ENCODE data around the gene VPS8.

VPS8 gene

DNA sequence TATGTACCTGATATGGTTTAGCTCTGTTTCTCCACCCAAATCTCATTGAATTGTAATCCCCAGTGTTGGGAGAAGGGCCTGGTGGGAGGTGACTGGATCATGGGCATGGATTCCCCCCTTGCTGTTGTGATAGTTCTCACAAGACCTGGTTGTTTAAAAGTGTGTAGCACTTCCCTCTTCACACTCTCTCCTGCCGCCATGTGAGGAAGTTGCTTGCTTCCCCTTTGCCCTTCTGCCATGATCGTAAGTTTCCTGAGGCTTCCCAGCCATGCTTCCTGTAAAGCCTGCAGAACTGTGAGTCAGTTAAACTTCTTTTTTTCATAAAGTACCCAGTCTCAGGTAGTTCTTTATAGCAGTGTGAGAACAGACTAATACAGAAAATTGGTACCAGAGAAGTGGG, 247.8 kb downstream of the VPS8 start:
- DNase-seq (ENCODE audit: low read depth): no peak

- DNase-seq (ENCODE audit: low read depth): no peak
Observed at GRCh38 chr3:185060655-185061054, 248.7 kb downstream of the VPS8 start.

DNA sequence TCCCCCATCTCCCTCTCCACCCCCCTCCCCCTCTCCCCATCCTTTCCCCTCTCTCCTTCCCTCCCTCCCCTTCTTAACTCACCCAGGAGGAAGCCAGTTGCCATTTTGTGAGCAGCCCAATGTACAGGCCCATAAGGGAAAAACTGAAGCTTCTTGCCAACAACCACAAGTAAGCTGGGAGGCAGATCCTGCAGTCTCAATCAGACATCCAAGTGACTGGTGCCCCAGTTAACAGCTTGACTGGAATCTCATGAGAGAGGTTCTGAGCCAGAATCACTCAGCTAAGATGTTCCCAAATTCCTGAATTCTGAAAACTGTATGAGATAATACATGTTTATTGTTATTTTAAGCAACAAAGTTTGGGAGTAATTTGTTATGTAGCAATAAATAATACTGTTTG, 250.2 kb downstream of the VPS8 start:
- no peak for DNase-seq (ENCODE audit: low read depth)

DNA sequence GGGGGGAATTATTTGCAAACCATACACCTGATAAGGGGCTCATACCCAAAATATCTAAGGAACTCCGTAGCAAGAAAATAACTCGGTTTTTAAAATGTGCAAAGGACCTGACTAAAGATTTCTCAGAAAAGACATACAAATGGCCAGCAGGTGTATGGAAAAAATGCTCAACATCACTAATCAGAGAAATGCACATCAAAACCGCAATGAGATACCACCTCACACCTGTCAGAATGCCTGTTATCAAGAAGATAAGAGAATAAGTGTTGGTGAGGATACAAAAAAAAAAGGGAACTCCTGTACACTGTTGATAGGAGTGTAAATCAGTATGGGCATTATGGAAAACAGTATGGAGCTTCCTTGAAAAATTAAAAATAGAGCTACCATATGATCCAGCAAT, 251.5 kb downstream of the VPS8 start:
- no peak for DNase-seq (ENCODE audit: low read depth)

DNA sequence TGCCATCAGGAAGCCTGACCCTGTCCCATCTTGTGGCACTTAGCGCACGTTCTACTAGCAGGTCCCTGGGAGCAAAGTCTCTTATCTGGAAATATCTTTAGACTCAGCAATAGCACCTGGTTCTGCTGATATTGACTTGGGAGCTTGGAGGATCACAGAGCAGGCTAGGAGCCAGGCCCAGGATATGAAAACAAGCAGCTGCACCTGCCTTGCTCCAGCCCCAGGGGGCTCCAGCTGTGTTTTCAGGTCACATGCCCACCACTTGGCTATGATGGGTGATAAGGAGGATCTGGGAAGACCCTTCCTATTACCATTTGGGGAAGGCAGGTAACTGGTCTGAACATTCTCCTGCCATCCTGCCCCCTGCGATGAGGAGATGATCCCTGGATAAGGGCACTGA, 253.1 kb downstream of the VPS8 start:
- no peak for DNase-seq (ENCODE audit: low read depth)

GRCh38 chr3:185066251-185066650, 254.3 kb downstream of the VPS8 start:
- no peak for DNase-seq (ENCODE audit: low read depth)

DNA sequence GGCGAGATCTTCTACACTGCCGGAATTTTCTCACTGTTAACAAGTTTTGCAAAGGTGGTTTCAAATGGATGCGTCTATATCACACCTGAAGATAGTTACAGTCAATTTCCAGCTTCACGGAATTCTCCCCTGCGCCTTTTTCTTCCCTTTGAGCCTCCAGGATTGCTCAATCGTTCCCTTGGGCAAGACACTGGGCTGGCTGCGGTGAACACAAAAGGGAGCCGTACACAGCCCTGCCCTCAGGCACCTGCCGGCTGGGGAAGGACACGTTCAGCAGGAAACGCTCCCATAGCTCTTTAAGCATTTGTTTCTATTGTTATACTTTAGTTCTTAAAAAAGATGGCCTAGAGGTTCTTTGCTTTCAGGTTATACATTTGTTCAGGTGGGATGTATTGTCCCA, 255.2 kb downstream of the VPS8 start:
- DNase-seq (ENCODE audit: low read depth): no peak

GRCh38 chr3:185069037-185070030, 257.4 kb downstream of the VPS8 start:
- no peak for DNase-seq (ENCODE audit: low read depth)

DNA sequence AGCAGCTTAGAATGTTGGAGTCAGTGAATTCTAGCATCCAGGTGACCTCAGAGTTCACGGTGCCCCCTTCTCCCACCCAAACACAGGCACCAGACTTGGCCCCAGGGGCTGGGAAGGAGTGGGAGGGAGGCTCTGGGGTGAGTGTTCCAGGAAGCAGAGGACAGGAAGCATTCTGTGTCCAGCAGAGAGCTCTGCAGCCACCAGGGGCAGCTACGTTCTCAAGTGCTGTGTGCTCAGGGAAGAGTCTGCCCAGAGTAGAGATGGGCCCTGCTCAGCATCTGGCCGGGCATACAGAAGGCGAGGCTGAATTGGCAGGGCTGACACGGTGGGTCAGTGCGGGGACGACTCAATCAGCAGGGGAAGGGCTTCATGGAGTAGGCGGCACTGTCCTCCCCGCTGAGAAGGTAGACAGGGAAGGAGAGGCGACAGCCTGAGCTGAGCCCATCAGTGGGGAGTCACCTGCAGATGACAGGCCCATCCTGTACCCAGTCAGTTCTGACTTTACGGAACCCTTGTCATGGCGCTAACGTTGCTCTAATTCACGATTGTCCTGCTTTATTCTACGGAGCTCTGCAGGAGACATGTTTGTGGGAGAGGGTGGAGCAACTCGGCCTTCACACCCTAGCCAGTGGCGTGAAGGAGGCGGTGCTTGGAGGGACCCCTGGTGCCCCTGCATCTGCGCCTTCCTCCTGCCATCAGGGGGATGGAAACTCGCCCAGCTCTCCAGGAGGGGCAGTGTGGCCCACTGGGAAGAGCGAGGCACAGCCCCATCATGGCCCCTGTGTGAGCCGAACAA, 258.7 kb downstream of the VPS8 start:
- DNase-seq (ENCODE audit: low read depth): no peak

DNA sequence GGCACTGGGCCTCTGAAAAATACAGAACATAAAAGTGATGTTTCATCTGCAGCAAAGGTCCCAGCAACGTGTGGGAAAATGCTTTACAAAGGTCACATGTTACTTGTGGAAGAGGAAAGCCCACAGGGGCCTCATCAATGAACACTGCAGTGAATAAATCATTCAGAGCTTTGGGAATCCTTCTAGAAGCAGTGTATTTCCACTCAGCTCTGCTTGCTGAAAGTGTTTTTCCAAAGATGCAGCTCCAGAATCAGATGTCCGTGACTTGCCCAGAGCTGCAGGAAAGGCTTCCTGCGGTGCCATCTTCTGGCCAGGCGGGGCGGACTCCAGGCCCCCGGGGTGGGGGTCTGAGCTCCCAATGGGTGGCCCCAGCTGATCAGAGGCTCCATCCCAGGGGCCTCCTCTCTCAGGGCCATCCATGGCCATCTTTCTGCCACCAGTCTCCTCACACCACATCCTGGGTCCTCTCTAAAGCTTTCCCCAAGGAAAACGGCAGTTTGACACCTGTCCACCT, 259.4 kb downstream of the VPS8 start:
- no peak for DNase-seq (ENCODE audit: low read depth)

DNA sequence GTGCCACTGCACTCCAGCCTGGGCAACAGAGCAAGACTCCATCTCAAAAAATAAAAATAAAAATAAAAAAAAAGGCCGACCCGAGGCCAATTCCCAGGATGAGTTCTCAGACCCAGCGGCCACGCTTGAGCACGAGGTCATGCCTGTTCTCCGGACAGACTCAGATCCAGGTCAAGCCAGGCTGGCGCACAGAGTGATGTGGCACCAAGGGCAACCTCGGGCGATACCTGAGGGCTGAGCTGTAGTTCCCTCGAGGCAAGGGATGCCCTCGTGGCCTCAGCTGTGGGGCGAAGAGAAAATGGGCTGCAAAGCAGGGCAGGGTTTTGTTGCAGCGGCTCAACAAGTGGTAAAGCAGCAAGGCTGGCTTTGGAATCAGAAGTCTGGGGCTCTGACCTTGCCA, 263.6 kb downstream of the VPS8 start:
- no peak for DNase-seq (ENCODE audit: low read depth)

GRCh38 chr3:185076219-185076618, 264.3 kb downstream of the VPS8 start:
- no peak for DNase-seq (ENCODE audit: low read depth)

GRCh38 chr3:185079625-185080024, 267.7 kb downstream of the VPS8 start:
- no peak for DNase-seq (ENCODE audit: low read depth)

- DNase-seq (ENCODE audit: low read depth): no peak
Observed at GRCh38 chr3:185081521-185081920, 269.6 kb downstream of the VPS8 start.

DNA sequence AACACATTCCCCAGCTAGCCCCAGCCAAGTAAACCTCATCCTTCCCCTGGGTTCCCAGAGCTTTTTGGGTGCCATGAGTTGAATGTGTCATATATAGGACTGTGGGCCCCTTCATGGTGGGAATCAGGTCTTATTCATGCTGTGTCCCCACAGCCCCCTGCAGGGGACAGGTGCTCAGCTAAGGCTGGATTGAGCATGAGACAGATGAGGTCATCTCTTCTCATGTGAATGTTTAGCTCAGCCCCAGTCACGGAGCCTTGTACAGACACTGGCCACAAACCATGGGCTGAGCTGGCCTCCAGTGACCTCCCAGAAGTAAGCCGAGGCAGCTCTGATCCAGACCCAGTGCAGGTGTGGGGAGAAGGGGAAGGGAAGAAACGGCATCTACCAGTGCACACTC, 270.2 kb downstream of the VPS8 start:
- DNase-seq (ENCODE audit: low read depth): no peak

GRCh38 chr3:185082829-185083228, 270.9 kb downstream of the VPS8 start:
- DNase-seq (ENCODE audit: low read depth): no peak

GRCh38 chr3:185084402-185084801, 272.4 kb downstream of the VPS8 start:
- DNase-seq (ENCODE audit: low read depth): no peak

DNA sequence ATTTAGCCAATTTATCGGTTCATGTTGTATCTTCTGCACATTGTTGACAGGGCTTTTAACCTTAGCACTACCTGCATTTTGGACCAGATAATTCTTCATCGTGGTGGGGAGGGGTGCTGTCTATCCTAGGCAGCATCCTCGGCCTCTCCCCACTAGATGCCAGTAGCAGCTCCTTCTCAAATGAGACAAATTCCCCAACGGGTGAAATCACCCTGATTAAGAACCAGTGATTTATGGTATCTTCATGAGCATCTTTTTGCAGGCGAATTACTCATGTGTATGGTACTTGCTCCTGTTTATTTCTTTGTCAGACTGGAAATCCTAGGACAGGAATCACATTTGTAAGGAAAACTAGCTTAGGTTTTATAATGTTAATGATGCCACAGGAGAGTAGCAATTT, 272.9 kb downstream of the VPS8 start:
- no peak for DNase-seq (ENCODE audit: low read depth)

DNA sequence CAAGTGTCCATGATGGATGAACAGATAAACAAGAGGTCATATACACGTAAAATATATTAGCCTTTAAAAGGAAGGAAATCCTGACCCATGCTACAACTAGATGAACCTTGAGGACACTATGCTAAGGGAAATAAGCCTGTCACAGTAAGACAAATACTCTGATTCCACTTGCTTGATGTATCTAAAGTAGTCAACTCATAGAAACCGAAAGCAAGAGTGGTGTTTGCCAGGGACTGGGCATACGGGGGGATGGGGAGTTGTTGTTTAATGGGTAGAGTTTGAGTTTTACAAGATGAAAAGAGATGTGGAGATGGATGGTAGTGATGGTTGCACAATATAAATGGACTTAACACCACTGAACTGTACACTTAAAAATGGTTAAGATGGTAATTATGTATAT, 275.5 kb downstream of the VPS8 start:
- DNase-seq (ENCODE audit: low read depth): no peak

DNA sequence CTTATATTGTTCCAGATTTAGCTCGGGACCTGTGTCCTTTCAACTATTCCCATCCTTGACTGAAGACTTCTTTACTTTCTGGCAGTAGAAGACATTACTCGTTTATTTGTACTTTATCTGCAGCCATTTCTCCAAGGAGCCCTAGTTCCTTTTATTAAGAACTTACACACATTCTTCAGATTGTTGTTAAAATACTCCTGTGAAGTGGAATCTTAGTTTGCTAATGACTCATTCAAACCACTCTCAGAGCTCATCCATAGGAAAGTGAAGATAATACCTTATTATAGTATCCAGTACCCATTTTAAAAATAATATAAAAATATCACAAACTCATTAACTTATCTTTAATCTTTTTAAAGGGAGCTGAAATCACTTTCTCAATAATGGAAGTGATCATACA, 277.4 kb downstream of the VPS8 start:
- DNase-seq (ENCODE audit: low read depth): no peak

DNA sequence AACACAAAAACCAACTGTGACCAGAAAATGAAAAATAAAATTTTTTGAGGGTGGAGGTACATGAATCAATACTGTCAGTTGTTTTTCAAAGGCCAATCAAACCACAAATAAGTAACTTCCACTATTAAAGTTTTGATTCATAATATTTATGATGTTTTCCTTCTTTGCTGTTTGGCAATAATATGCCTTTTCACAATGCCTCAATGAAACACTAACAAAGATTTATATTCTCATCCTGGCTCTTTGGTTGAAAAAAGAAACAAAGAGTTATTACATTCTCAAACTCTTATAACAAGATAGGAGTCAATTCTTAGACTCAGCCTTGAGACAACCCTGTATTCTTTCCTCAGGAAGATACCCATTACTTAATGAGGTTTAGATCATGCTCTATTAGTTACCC, 277.8 kb downstream of the VPS8 start:
- no peak for DNase-seq (ENCODE audit: low read depth)

DNA sequence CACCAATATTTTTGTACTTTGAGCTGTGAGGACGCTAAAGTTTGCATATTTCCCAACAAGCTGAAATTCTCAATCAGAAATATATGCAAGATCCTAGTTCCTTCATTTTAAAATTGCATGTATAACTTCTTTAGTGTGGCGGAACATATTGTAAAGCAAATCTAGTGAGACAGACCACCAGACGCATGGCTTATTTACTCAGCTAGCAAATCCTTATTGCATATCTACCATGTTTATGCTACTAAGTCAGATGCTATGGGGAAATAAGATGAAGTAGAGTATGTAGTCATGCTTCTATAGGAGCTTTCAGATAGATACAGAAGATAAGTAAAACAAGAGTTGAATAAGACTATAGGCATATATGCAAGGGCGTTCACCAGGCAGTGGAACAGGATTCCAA, 278.8 kb downstream of the VPS8 start:
- DNase-seq (ENCODE audit: low read depth): no peak

GRCh38 chr3:185093116-185093515, 281.1 kb downstream of the VPS8 start:
- no peak for DNase-seq (ENCODE audit: low read depth)
